GM12878 (cell line): ENCODE measurements around the gene TYW1B. TPM values are rescaled to one million over a fixed set of nuclear protein-coding genes. Genes with fewer than 3 reads are reported as not detected.
"Not testable (repeated sequence)": the region's sequence is repeated elsewhere in the genome, so short reads cannot be mapped to it uniquely, and the experiment has no call there.

Experiments used
- ATAC-seq: fragments of 200-7000 bp; cut with Tn5 transposase; 3 replicates; pipeline ENCODE4 v1.9.1; 2020; ENCODE audit warnings: mild to moderate bottlenecking, moderate library complexity
- BruUV-seq: library from RNA; stranded (reverse); fragments of 400-500 nt; replicated peaks from 2 replicates; lab custom pipeline; 2021; lab: Mats Ljungman, UMichigan
- CTCF ChIA-PET: fragments of 300-600 bp; sonication (Branson Sonifier 250); formaldehyde crosslinking; extraction: SDS; loops from one replicate; lab custom pipeline; 2021; ENCODE audit warnings: inconsistent platforms; lab: Yijun Ruan, JAX
- POLR2A ChIA-PET: fragments of 350-600 bp; formaldehyde crosslinking; extraction: SDS; loops from one replicate; lab custom pipeline; 2021; ENCODE audit warnings: inconsistent platforms; lab: Charles Lee
- RAD21 ChIA-PET: fragments of 300-600 bp; sonication (Branson Sonifier 250); formaldehyde crosslinking; loops from one replicate; lab custom pipeline; 2023; ENCODE audit warnings: antibody characterized with exemption; ENCODE audit not compliant: unreplicated experiment; lab: Charles Lee
- SMC1A ChIA-PET: fragments of 300-600 bp; sonication (Branson Sonifier 250); formaldehyde crosslinking; loops from one replicate; lab custom pipeline; 2023; ENCODE audit not compliant: unreplicated experiment, uncharacterized antibody; lab: Charles Lee
- DNase-seq: peaks from one replicate; pipeline ENCODE4 v3.0.0-alpha.2; 2011; ENCODE audit warnings: low read depth, low spot score
- FAIRE-seq: peaks from 3 replicates; lab custom pipeline; 2011; peaks lifted over from hg19 to GRCh38; lab: Jason Lieb, UNC
- H2AFZ ChIP-seq: 2 replicates; pipeline ENCODE4 v1.6.0; 2011; ENCODE audit warnings: low read depth, low read length, control low read depth; ENCODE audit not compliant: control insufficient read depth
- H3K27ac ChIP-seq: 2 replicates; pipeline ENCODE4 v1.5.1; 2011; ENCODE audit warnings: control low read depth; ENCODE audit not compliant: control insufficient read depth, insufficient read depth
- H3K27me3 ChIP-seq, 2 experiments: replicated peaks in 1 of 2; 2 replicates each; pipeline versions ENCODE4 v1.6.0 to v1.6.1; 2011; ENCODE audit warnings: low read length in 1 of 2; ENCODE audit not compliant: control insufficient read depth in 2 of 2, insufficient read depth in 2 of 2
- H3K36me3 ChIP-seq, 2 experiments: 2 replicates each; pipeline ENCODE4 v1.5.1; 2011; ENCODE audit warnings: low read length in 1 of 2; ENCODE audit not compliant: control insufficient read depth in 2 of 2, insufficient read depth in 2 of 2
- H3K4me1 ChIP-seq: 2 replicates; pipeline ENCODE4 v1.6.1; 2011; ENCODE audit warnings: mild to moderate bottlenecking, low read length, moderate library complexity, mixed read lengths; ENCODE audit not compliant: control insufficient read depth, insufficient read depth
- H3K4me2 ChIP-seq: 2 replicates; pipeline ENCODE4 v1.6.0; 2011; ENCODE audit warnings: control low read depth; ENCODE audit not compliant: control insufficient read depth, insufficient read depth
- H3K4me3 ChIP-seq: fragments of 200-600 bp; sonication (generic); 2 replicates; pipeline ENCODE4 v1.5.1; 2016
- H3K79me2 ChIP-seq: 2 replicates; pipeline ENCODE4 v1.6.0; 2011; ENCODE audit warnings: low read length; ENCODE audit not compliant: control insufficient read depth, insufficient read depth
- H3K9ac ChIP-seq: 2 replicates; pipeline ENCODE4 v1.8.0; 2011; ENCODE audit warnings: low read length, control low read depth, mixed read lengths; ENCODE audit not compliant: control insufficient read depth, insufficient read depth
- H3K9me3 ChIP-seq: replicated peaks from 3 replicates; pipeline ENCODE4 v1.5.1; 2011; ENCODE audit warnings: mild to moderate bottlenecking, low read length; ENCODE audit not compliant: control insufficient read depth, insufficient read depth
- H4K20me1 ChIP-seq: 2 replicates; pipeline ENCODE4 v1.6.0; 2011; ENCODE audit not compliant: control insufficient read depth, insufficient read depth
- BCL11A ChIP-seq: IDR thresholded peaks from 2 replicates; pipeline ENCODE4 v1.6.1; 2011; ENCODE audit warnings: low read depth, low read length
- E2F8 ChIP-seq: fragments of 450-650 bp; IDR thresholded peaks from 2 replicates; pipeline ENCODE4 v1.6.1; 2018; ENCODE audit warnings: mild to moderate bottlenecking, low read depth, moderate library complexity; ENCODE audit not compliant: partially characterized antibody
- FOS ChIP-seq: IDR thresholded peaks from 3 replicates; pipeline ENCODE4 v1.6.1; 2011; ENCODE audit warnings: borderline replicate concordance; ENCODE audit not compliant: insufficient read length; ENCODE audit errors: extremely low read depth
- MAX ChIP-seq: IDR thresholded peaks from 2 replicates; pipeline ENCODE4 v1.6.1; 2012; ENCODE audit warnings: low read depth, low read length, improper control_type of control experiment
- POLR2AphosphoS2 ChIP-seq: IDR thresholded peaks from 2 replicates; pipeline ENCODE4 v1.6.1; 2011; ENCODE audit warnings: low read depth, mild to moderate bottlenecking, low read length, improper control_type of control experiment, moderate library complexity
- POLR2AphosphoS5 ChIP-seq: IDR thresholded peaks from 2 replicates; pipeline ENCODE4 v1.6.1; 2011; ENCODE audit warnings: mild to moderate bottlenecking, low read length, inconsistent platforms
- TBL1XR1 ChIP-seq: IDR thresholded peaks from 2 replicates; pipeline ENCODE4 v1.6.1; 2012; ENCODE audit warnings: low read depth, low read length, improper control_type of control experiment
- ZNF217 ChIP-seq: fragments of 450-650 bp; IDR thresholded peaks from 2 replicates; pipeline ENCODE4 v1.6.1; 2017; ENCODE audit warnings: antibody characterized with exemption, mild to moderate bottlenecking
- WGBS: methylation state at CpG from one replicate; pipeline ENCODE4 v1.1.6; 2016; ENCODE audit warnings: low lambda C conversion rate; ENCODE audit not compliant: insufficient replicate concordance, insufficient coverage; ENCODE audit errors: missing lambda C conversion rate; 5-methylcytosine and 5-hydroxymethylcytosine counted together
- in situ Hi-C: fragments of 300-500 bp; cut with MboI; formaldehyde crosslinking; loops from 9 replicates; pipeline ENCODE4 v1.14.3; 2018; ENCODE audit warnings: mixed read lengths
- intact Hi-C: fragments of 100-400 bp; cut with micrococcal nuclease; formaldehyde crosslinking; loops from one replicate; pipeline ENCODE4 v1.14.2; 2022; ENCODE audit not compliant: unreplicated experiment
- polyA plus RNA-seq, 11 experiments: library from polyadenylated mRNA; depleted of rRNA in 4 of 11; unstranded in 6 of 11; stranded (reverse) in 5 of 11; fragments of >200 nt; fragmentation: Nextera tagmentation in 4 of 11; fragmentation: Illumina TruSeq in 1 of 11; extraction: Ambion mirVana in 4 of 11; extraction: Trizol in 1 of 11; gene quantifications; 1 replicate in 1 of 11; 2 replicates in 10 of 11; pipeline versions ENCODE4 v1.2.1 to v1.2.3, GENCODE V29; 2011 to 2016; ENCODE audit warnings: inconsistent platforms in 2 of 11, missing spikeins in 2 of 11, low read depth in 1 of 11
- total RNA-seq, 4 experiments: library from RNA; depleted of rRNA in 3 of 4; stranded (reverse); fragments of >200 nt in 3 of 4; fragmentation: Illumina TruSeq in 1 of 4; extraction: Trizol in 1 of 4; gene quantifications; 2 replicates each; pipeline versions ENCODE4 v1.2.1 to v1.2.3, GENCODE V29; 2013 to 2021

The TYW1B gene
- total and polyA plus RNA-seq, 10 of the 15 experiments (the other 5 are each of a cell fraction or from before 2014, with no cell fraction given) = 3.5 to 6.6 (median 5.3) TPM

GRCh38 chr7:72709909-72710308 lies 118.1 kb downstream of the TYW1B start:
- POLR2A ChIA-PET = no interaction called here

GRCh38 chr7:72708371-72709050 lies 119.5 kb downstream of the TYW1B start:
- H3K27me3 ChIP-seq, CTCF ChIA-PET, DNase-seq, H3K79me2 ChIP-seq, H3K9ac ChIP-seq, H3K9me3 ChIP-seq, SMC1A ChIA-PET, H4K20me1 ChIP-seq, FAIRE-seq, H3K36me3 ChIP-seq, ATAC-seq, H2AFZ ChIP-seq, H3K4me1 ChIP-seq, H3K4me3 ChIP-seq, H3K4me2 ChIP-seq, BruUV-seq, RAD21 ChIA-PET, H3K27ac ChIP-seq, intact Hi-C loops, POLR2A ChIA-PET, in situ Hi-C loops: not testable (repeated sequence)
- WGBS = 71% methylated on average over 3 of the region's 3 CpGs

More at GRCh38 chr7:72709909-72710308, 118.1 kb downstream of the TYW1B start:
- ChIA-PET CTCF (no interaction called here), SMC1A (interaction anchor here (0.6 kb wide), 1 partner anchor 19 kb away, joined by 3 read pairs; no protein-coding TSS in a partner anchor), RAD21 (no interaction called here)
- H3K27ac ChIP-seq = no peak overlapping the region
- H4K20me1 ChIP-seq = no peaks in the 10 kb centered on the region
- in situ Hi-C loops (no loop called here), intact Hi-C loops (no loop called here)
- no peaks in the 10 kb centered on the region for H3K27me3 ChIP-seq
- H2AFZ ChIP-seq = no peak overlapping the region
- no peak overlapping the region for H3K4me2 ChIP-seq
- no peak for DNase-seq
- no peak overlapping the region for H3K4me3 ChIP-seq
- no peak for ATAC-seq
- no peaks in the 10 kb centered on the region for H3K79me2 ChIP-seq
- 97% methylated on average over 8 of the region's 8 CpGs for WGBS
- H3K9me3 ChIP-seq = peaks cover 1% of the 10 kb centered on the region; the same call in 1 of the 3 replicates
- no TSS peak for BruUV-seq
- no peak for FAIRE-seq
- no peaks in the 10 kb centered on the region for H3K4me1 ChIP-seq
- H3K36me3 ChIP-seq = no peaks in the 10 kb centered on the region
- no peak for TF ChIP-seq MAX
- no peak for TF ChIP-seq POLR2AphosphoS2
- TF ChIP-seq ZNF217 = no peak
- TF ChIP-seq E2F8 = no peak
- no peak for TF ChIP-seq TBL1XR1
- no peak for TF ChIP-seq POLR2AphosphoS5
- TF ChIP-seq BCL11A = no peak
- no peak for TF ChIP-seq FOS
- no peak overlapping the region for H3K9ac ChIP-seq
